Measurements from ENCODE around the gene LRMDA.

Gene LRMDA

DNA sequence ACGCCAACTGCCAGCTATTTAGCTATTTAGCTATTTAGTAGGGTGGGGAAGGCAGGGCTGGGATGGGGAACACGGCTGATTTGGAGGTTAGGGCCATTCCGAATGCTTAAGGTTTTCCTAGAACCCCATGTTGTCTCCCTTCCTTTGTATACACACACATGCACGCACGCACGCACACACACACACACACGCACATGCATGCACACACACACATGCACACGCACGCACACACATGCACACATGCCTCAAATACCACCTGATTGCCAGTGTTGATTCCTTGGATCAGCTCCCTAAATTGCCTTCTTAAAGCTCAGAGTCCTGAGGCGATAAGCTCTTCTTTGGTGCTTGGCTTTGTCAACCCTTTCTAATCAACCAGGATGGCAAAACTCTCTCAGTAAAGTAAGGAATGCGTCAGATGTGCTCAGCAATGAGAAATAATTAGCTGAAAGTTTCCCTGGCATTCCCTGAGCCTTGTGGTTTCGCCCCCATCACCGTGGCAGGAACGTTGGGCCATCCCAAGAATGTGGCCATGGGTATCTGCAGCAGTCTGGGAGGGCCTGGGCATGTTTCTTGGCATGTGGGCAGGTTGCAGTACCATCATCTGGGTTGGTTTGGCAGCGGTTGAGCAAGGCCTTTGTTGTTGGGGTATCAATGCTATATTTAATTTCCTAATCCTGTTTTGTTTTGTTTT is 305.6 kb downstream of the LRMDA start:
- Histone ChIP-seq H3K4me3 (ENCODE audit: insufficient read depth, low read length, poor library complexity, severe bottlenecking) (no peak overlapping the region), H3K27me3 (ENCODE audit: low read length) (no peaks in the 10 kb centered on the region), H4K20me1 (ENCODE audit: low read depth, low read length) (no peaks in the 10 kb centered on the region), H2AFZ (ENCODE audit: low read depth, low read length, severe bottlenecking) (no peak overlapping the region), H3K4me2 (ENCODE audit: low read depth, low read length, poor library complexity, severe bottlenecking) (no peak overlapping the region), H3K36me3 (ENCODE audit: low read length) (no peaks in the 10 kb centered on the region), H3K27ac (ENCODE audit: low read depth, low read length) (no peak overlapping the region), H3K9me3 (ENCODE audit: insufficient read depth, low read length) (no peaks in the 10 kb centered on the region), H3F3A (ENCODE audit: insufficient read depth) (no peaks in the 10 kb centered on the region), H3K79me2 (ENCODE audit: insufficient read depth, low read length) (no peaks in the 10 kb centered on the region), H3K9ac (ENCODE audit: low read length) (no peak overlapping the region), H3K9me2 (replicated peaks; ENCODE audit: insufficient read depth, low read length) (no peaks in the 10 kb centered on the region)
- TF ChIP-seq, protein P1, sequence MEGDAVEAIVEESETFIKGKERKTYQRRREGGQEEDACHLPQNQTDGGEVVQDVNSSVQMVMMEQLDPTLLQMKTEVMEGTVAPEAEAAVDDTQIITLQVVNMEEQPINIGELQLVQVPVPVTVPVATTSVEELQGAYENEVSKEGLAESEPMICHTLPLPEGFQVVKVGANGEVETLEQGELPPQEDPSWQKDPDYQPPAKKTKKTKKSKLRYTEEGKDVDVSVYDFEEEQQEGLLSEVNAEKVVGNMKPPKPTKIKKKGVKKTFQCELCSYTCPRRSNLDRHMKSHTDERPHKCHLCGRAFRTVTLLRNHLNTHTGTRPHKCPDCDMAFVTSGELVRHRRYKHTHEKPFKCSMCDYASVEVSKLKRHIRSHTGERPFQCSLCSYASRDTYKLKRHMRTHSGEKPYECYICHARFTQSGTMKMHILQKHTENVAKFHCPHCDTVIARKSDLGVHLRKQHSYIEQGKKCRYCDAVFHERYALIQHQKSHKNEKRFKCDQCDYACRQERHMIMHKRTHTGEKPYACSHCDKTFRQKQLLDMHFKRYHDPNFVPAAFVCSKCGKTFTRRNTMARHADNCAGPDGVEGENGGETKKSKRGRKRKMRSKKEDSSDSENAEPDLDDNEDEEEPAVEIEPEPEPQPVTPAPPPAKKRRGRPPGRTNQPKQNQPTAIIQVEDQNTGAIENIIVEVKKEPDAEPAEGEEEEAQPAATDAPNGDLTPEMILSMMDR (IDR thresholded peaks at IDR 0.05; ENCODE audit: insufficient read depth, low read length, poor library complexity, severe bottlenecking), result no peak
- TF ChIP-seq EZH2phosphoT487 (conservative IDR thresholded peaks at IDR 0.05; ENCODE audit: low read length), result no peak

DNA sequence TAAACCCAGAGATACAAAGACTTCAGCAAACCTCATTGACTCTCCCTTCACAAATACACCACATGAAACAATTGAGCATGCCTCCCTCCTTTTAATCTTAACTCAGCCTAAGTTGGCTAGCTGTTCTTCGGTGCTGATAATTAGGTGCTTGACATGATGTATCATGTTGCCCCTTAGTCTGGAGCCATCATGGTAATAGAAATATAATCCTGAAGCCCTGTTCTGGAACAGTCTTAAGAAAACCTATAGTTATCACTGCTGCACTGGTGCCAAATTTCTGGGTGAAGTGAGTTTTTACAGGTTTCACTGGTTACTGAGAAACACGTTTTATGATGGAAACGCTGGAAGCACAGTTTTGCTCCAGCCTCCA is 306.1 kb downstream of the LRMDA start:
- H3K79me2 ChIP-seq (ENCODE audit: insufficient read depth, low read length), result no peaks in the 10 kb centered on the region
- TF ChIP-seq, protein P1 (IDR thresholded peaks at IDR 0.05; ENCODE audit: insufficient read depth, low read length, poor library complexity, severe bottlenecking), result no peak
- TF ChIP-seq EZH2phosphoT487 (conservative IDR thresholded peaks at IDR 0.05; ENCODE audit: low read length), result no peak

DNA sequence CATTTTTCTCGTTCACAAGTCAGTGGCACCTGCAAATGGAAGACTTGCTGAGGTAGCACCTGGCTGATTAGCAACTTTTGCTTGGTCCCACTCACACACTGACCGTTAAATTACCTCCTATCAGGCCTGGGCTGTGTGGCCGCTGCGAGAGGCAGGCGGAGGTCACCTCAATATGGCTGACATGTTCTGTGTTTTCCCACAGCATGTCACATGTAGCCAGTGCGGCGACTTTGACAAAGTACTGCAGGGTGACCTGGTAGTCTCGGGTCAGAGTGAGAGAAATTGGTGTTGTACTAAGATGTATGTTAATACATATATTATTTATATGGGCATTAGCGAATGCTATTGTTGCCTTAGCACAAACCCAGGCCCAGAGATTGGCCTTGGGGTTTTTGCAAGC is 307.5 kb downstream of the LRMDA start:
- no peak overlapping the region for H3K4me3 ChIP-seq (ENCODE audit: insufficient read depth, low read length, poor library complexity, severe bottlenecking)
- H3K9me2 ChIP-seq (replicated peaks; ENCODE audit: insufficient read depth, low read length), result no peaks in the 10 kb centered on the region
- H4K20me1 ChIP-seq (ENCODE audit: low read depth, low read length), result no peaks in the 10 kb centered on the region
- H3K4me2 ChIP-seq (ENCODE audit: low read depth, low read length, poor library complexity, severe bottlenecking), result no peak overlapping the region
- no peaks in the 10 kb centered on the region for H3K27me3 ChIP-seq (ENCODE audit: low read length)
- H3K79me2 ChIP-seq (ENCODE audit: insufficient read depth, low read length), result no peaks in the 10 kb centered on the region
- H3K27ac ChIP-seq (ENCODE audit: low read depth, low read length), result no peak overlapping the region
- no peaks in the 10 kb centered on the region for H3K36me3 ChIP-seq (ENCODE audit: low read length)
- H3K9me3 ChIP-seq (ENCODE audit: insufficient read depth, low read length), result no peaks in the 10 kb centered on the region
- H3F3A ChIP-seq (ENCODE audit: insufficient read depth), result no peaks in the 10 kb centered on the region
- no peak for TF ChIP-seq EZH2phosphoT487 (conservative IDR thresholded peaks at IDR 0.05; ENCODE audit: low read length)
- TF ChIP-seq, protein P1 (IDR thresholded peaks at IDR 0.05; ENCODE audit: insufficient read depth, low read length, poor library complexity, severe bottlenecking), result no peak
- no peak overlapping the region for H3K9ac ChIP-seq (ENCODE audit: low read length)
- H2AFZ ChIP-seq (ENCODE audit: low read depth, low read length, severe bottlenecking), result no peak overlapping the region

More for the DNA sequence above, 306.1 kb downstream of the LRMDA start:
- Histone ChIP-seq H3K27ac (ENCODE audit: low read depth, low read length) (no peak overlapping the region), H3K4me3 (ENCODE audit: insufficient read depth, low read length, poor library complexity, severe bottlenecking) (no peak overlapping the region), H3K9me3 (ENCODE audit: insufficient read depth, low read length) (no peaks in the 10 kb centered on the region), H3K9me2 (replicated peaks; ENCODE audit: insufficient read depth, low read length) (no peaks in the 10 kb centered on the region), H4K20me1 (ENCODE audit: low read depth, low read length) (no peaks in the 10 kb centered on the region), H3K9ac (ENCODE audit: low read length) (no peak overlapping the region), H2AFZ (ENCODE audit: low read depth, low read length, severe bottlenecking) (no peak overlapping the region), H3F3A (ENCODE audit: insufficient read depth) (no peaks in the 10 kb centered on the region), H3K27me3 (ENCODE audit: low read length) (no peaks in the 10 kb centered on the region), H3K4me2 (ENCODE audit: low read depth, low read length, poor library complexity, severe bottlenecking) (no peak overlapping the region), H3K36me3 (ENCODE audit: low read length) (no peaks in the 10 kb centered on the region)

Measured in SU-DHL-6 (cell line).